Activated B cell treated with CpG ODN at 0.5 μM for 24 hours (primary cell): Measurements from ENCODE around the gene SST. TPM values are rescaled to one million over a fixed set of nuclear protein-coding genes. Genes with fewer than 3 reads are reported as not detected.

ENCODE experiments used
- ATAC-seq: fragments of 200-7000 bp; cut with Tn5 transposase; one replicate; pipeline ENCODE4 v1.10.0; 2021; ENCODE audit warnings: low read depth, mild to moderate bottlenecking, moderate library complexity
- CTCF ChIA-PET: fragments of 350-600 bp; sonication (Branson Sonifier 250); formaldehyde crosslinking; loops from one replicate; lab custom pipeline; 2021; ENCODE audit warnings: antibody characterized with exemption; lab: Charles Lee
- POLR2A ChIA-PET: fragments of 350-600 bp; sonication (Branson Sonifier 250); formaldehyde crosslinking; loops from one replicate; lab custom pipeline; 2021; ENCODE audit warnings: antibody characterized with exemption; lab: Charles Lee
- DNase-seq: peaks from one replicate; pipeline ENCODE4 v3.0.0; 2022
- H3K27ac Mint-ChIP-seq: one replicate; pipeline ENCODE4 v1.8.0; 2020; ENCODE audit warnings: mixed read lengths
- H3K27me3 Mint-ChIP-seq: one replicate; pipeline ENCODE4 v1.8.0; 2021; ENCODE audit warnings: mixed read lengths
- H3K36me3 Mint-ChIP-seq: one replicate; pipeline ENCODE4 v1.8.0; 2021; ENCODE audit warnings: low read depth, mixed read lengths
- H3K4me1 Mint-ChIP-seq: one replicate; pipeline ENCODE4 v1.8.0; 2021; ENCODE audit warnings: mixed read lengths
- H3K4me3 Mint-ChIP-seq: one replicate; pipeline ENCODE4 v1.8.0; 2020; ENCODE audit warnings: mild to moderate bottlenecking, mixed read lengths
- H3K9me3 Mint-ChIP-seq: one replicate; pipeline ENCODE4 v1.8.0; 2020; ENCODE audit warnings: mixed read lengths
- CTCF ChIP-seq: fragments of 200-600 bp; IDR thresholded peaks from one replicate; pipeline ENCODE4 v1.8.0; 2022; ENCODE audit warnings: antibody characterized with exemption, mild to moderate bottlenecking
- intact Hi-C: fragments of 100-400 bp; cut with micrococcal nuclease; formaldehyde crosslinking; loops from one replicate; pipeline ENCODE4 v1.15.1; 2024
- total RNA-seq: library from RNA; stranded (reverse); gene quantifications from 2 replicates; pipeline ENCODE4 v1.2.3, GENCODE V29; 2022

SST gene
- total RNA-seq, 1 donor from 2014 or later, result not detected

- intact Hi-C loops, result no loop called here
- Mint-ChIP-seq H3K9me3 (peaks cover 6% of the 10 kb centered on the region), H3K4me1 (no peaks in the 10 kb centered on the region), H3K27me3 (peaks cover 23% of the 10 kb centered on the region), H3K27ac (no peak overlapping the region), H3K4me3 (no peak overlapping the region), H3K36me3 (no peaks in the 10 kb centered on the region)
- TF ChIP-seq CTCF, result no peak
- no peak for ATAC-seq
- no peak for DNase-seq
- ChIA-PET POLR2A (no interaction called here), CTCF (interaction anchor here (1.1 kb wide), 1 partner anchor 24 kb away, joined by 3 read pairs; no protein-coding TSS in a partner anchor)
These were observed 30.1 kb downstream of the SST start for GRCh38 chr3:187639927-187640568.

GRCh38 chr3:187636528-187636927 lies 33.7 kb downstream of the SST start:
- no peak for TF ChIP-seq CTCF
- no peak for DNase-seq
- Mint-ChIP-seq H3K36me3 (no peaks in the 10 kb centered on the region), H3K9me3 (peaks cover 9% of the 10 kb centered on the region), H3K27ac (no peak overlapping the region), H3K4me1 (no peaks in the 10 kb centered on the region), H3K27me3 (peaks cover 22% of the 10 kb centered on the region), H3K4me3 (no peak overlapping the region)
- CTCF ChIA-PET, result interaction anchor here (1.1 kb wide), 1 partner anchor 43 kb away, joined by 3 read pairs; no protein-coding TSS in a partner anchor
- intact Hi-C loops, result no loop called here
- POLR2A ChIA-PET, result no interaction called here
- no peak for ATAC-seq

GRCh38 chr3:187630404-187630803 lies 39.8 kb downstream of the SST start:
- H3K36me3 Mint-ChIP-seq, result no peaks in the 10 kb centered on the region
- intact Hi-C loops, result no loop called here
- no peak for ATAC-seq
- TF ChIP-seq CTCF, result no peak
- no peak overlapping the region for H3K27ac Mint-ChIP-seq
- no peaks in the 10 kb centered on the region for H3K4me1 Mint-ChIP-seq
- H3K4me3 Mint-ChIP-seq, result no peak overlapping the region
- ChIA-PET POLR2A (no interaction called here), CTCF (no interaction called here)
- peaks cover 4% of the 10 kb centered on the region for H3K9me3 Mint-ChIP-seq
- DNase-seq, result no peak
- H3K27me3 Mint-ChIP-seq, result peaks cover 15% of the 10 kb centered on the region

- ATAC-seq, result no peak
- ChIA-PET CTCF (no interaction called here), POLR2A (no interaction called here)
- TF ChIP-seq CTCF, result no peak
- peaks cover 17% of the 10 kb centered on the region for H3K27me3 Mint-ChIP-seq
- no peaks in the 10 kb centered on the region for H3K36me3 Mint-ChIP-seq
- H3K9me3 Mint-ChIP-seq, result no peaks in the 10 kb centered on the region
- intact Hi-C loops, result no loop called here
- no peak for DNase-seq
- H3K27ac Mint-ChIP-seq, result no peak overlapping the region
- no peak overlapping the region for H3K4me3 Mint-ChIP-seq
- H3K4me1 Mint-ChIP-seq, result no peaks in the 10 kb centered on the region
These were observed 40.5 kb downstream of the SST start for GRCh38 chr3:187629711-187630110.

GRCh38 chr3:187628169-187628568 lies 42.0 kb downstream of the SST start:
- no peak for TF ChIP-seq CTCF
- Mint-ChIP-seq H3K27ac (no peak overlapping the region), H3K9me3 (no peaks in the 10 kb centered on the region), H3K4me3 (no peak overlapping the region), H3K27me3 (peaks cover 29% of the 10 kb centered on the region), H3K36me3 (no peaks in the 10 kb centered on the region), H3K4me1 (no peaks in the 10 kb centered on the region)
- ChIA-PET CTCF (no interaction called here), POLR2A (no interaction called here)
- no peak for ATAC-seq
- intact Hi-C loops, result no loop called here
- DNase-seq, result no peak
